ENCODE measurements around the gene IQCF6. TPM values are rescaled to one million over a fixed set of nuclear protein-coding genes. Genes with fewer than 3 reads are reported as not detected.

IQCF6 gene
- total RNA-seq, 1 experiment from 2014 or later = not detected

GRCh38 chr3:51799879-51800749 lies 21.1 kb upstream of the IQCF6 start:
- H3K4me1 Mint-ChIP-seq (ENCODE audit: low read depth, unreplicated experiment) = no peaks in the 10 kb centered on the region
- POLR2A ChIA-PET = no interaction called here

GRCh38 chr3:51798411-51798963 lies 19.4 kb upstream of the IQCF6 start:
- peaks cover 17% of the 10 kb centered on the region for H3K27me3 Mint-ChIP-seq (ENCODE audit: insufficient read depth, unreplicated experiment)

More at GRCh38 chr3:51799879-51800749, 21.1 kb upstream of the IQCF6 start:
- Mint-ChIP-seq H3K9me3 (ENCODE audit: unreplicated experiment) (no peaks in the 10 kb centered on the region), H3K27ac (ENCODE audit: unreplicated experiment) (no peak overlapping the region), H3K36me3 (ENCODE audit: insufficient read depth, unreplicated experiment) (no peaks in the 10 kb centered on the region), H3K4me3 (ENCODE audit: unreplicated experiment) (no peak overlapping the region), H3K27me3 (ENCODE audit: insufficient read depth, unreplicated experiment) (peaks cover 24% of the 10 kb centered on the region)
- intact Hi-C loops (cut with micrococcal nuclease; ENCODE audit: unreplicated experiment) = loop anchor here (2.0 kb wide), 1 partner anchor 77 kb away; no protein-coding TSS in a partner anchor
- H3K4me1 ChIP-seq = no peaks in the 10 kb centered on the region
- H3K9me3 ChIP-seq = no peaks in the 10 kb centered on the region
- DNase-seq = peak in 1 of 2 experiments; percentile 50
- no peaks in the 10 kb centered on the region for H3K36me3 ChIP-seq (ENCODE audit: control insufficient read depth, insufficient read depth, low read length)
- H3K27me3 ChIP-seq (replicated peaks; ENCODE audit: control insufficient read depth, insufficient read depth, low read length) = no peaks in the 10 kb centered on the region
- no TSS peak for BruUV-seq (replicated peaks)
- no peak overlapping the region for H3K4me3 ChIP-seq (ENCODE audit: low read depth, low read length)
- CTCF ChIA-PET = interaction anchor here (0.8 to 1.0 kb wide), 3 partner anchors 13 to 118 kb away, joined by 3 read pairs; no protein-coding TSS in a partner anchor
- TF ChIP-seq CTCF (IDR thresholded peaks at IDR 0.05; ENCODE audit: insufficient read depth in 1 of 2, low read depth in 1 of 2, low read length in 1 of 2, severe bottlenecking in 1 of 2, unreplicated experiment in 1 of 2) = peak; percentile 58 to 76

More at GRCh38 chr3:51798411-51798963, 19.4 kb upstream of the IQCF6 start:
- BruUV-seq (replicated peaks) = no TSS peak
- no peaks in the 10 kb centered on the region for H3K36me3 Mint-ChIP-seq (ENCODE audit: insufficient read depth, unreplicated experiment)
- intact Hi-C loops (cut with micrococcal nuclease; ENCODE audit: unreplicated experiment) = no loop called here
- ChIA-PET POLR2A (no interaction called here), CTCF (no interaction called here)
- no peak overlapping the region for H3K27ac Mint-ChIP-seq (ENCODE audit: unreplicated experiment)
- DNase-seq = no peak
- no peaks in the 10 kb centered on the region for H3K27me3 ChIP-seq (replicated peaks; ENCODE audit: control insufficient read depth, insufficient read depth, low read length)
- no peak overlapping the region for H3K4me3 Mint-ChIP-seq (ENCODE audit: unreplicated experiment)
- no peaks in the 10 kb centered on the region for H3K4me1 Mint-ChIP-seq (ENCODE audit: low read depth, unreplicated experiment)
- H3K9me3 ChIP-seq = no peaks in the 10 kb centered on the region
- no peaks in the 10 kb centered on the region for H3K9me3 Mint-ChIP-seq (ENCODE audit: unreplicated experiment)
- TF ChIP-seq CTCF (IDR thresholded peaks at IDR 0.05; ENCODE audit: insufficient read depth in 1 of 2, low read depth in 1 of 2, low read length in 1 of 2, severe bottlenecking in 1 of 2, unreplicated experiment in 1 of 2) = no peak
- H3K4me1 ChIP-seq = no peaks in the 10 kb centered on the region
- H3K4me3 ChIP-seq (ENCODE audit: low read depth, low read length) = no peak overlapping the region
- no peaks in the 10 kb centered on the region for H3K36me3 ChIP-seq (ENCODE audit: control insufficient read depth, insufficient read depth, low read length)

Measured in Caco-2 (cell line).